SK-MEL-5 (cell line): ENCODE data around the gene ZNF222. TPM values are rescaled to one million over a fixed set of nuclear protein-coding genes. Genes with fewer than 3 reads are reported as not detected.

Experiments
- DNase-seq: peaks from one replicate; pipeline ENCODE4 v3.0.0-alpha.2; 2016; ENCODE audit warnings: low read depth, low spot score
- in situ Hi-C: cut with HindIII; loops from 2 replicates; pipeline ENCODE4 v1.10.0; 2016; ENCODE audit warnings: low sequenced_read_pairs, high pct_unique_total_duplicates, low pct_unique_long_range_greater_than_20kb
- small RNA-seq, 2 experiments: library from RNA; depleted of rRNA; stranded (forward); fragments of <200 nt; gene quantifications; one replicate each; pipeline ENCODE3, GENCODE V24; 2014
- total RNA-seq: library from RNA; depleted of rRNA; stranded (reverse); fragments of >200 nt; shearing (Covaris generic); gene quantifications from 2 replicates; pipeline ENCODE4 v1.2.3, GENCODE V29; 2014; rRNA removed

The ZNF222 gene
- total RNA-seq, 1 experiment from 2014 or later: 5.5 TPM

DNA sequence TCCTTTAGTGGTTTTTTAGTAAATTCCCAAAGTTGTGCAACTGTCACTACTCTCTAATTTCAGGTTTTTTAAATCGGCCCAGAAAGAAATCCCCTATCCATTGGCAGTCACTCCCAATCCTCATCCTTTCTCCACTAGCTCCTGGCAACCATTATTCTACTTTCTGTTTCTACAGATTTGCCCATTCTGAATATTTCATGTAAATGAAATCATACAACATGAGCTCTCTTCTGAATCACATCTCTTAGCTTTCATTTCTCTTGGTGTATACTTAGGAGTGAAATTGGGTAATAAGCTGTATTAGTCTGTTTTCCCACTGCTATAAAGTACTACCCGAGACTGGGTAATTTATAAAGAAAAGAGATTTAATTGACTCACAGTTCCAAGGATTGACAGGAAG is 17.0 kb downstream of the ZNF222 start:
- DNase-seq: no peak
- in situ Hi-C loops: no loop called here

DNA sequence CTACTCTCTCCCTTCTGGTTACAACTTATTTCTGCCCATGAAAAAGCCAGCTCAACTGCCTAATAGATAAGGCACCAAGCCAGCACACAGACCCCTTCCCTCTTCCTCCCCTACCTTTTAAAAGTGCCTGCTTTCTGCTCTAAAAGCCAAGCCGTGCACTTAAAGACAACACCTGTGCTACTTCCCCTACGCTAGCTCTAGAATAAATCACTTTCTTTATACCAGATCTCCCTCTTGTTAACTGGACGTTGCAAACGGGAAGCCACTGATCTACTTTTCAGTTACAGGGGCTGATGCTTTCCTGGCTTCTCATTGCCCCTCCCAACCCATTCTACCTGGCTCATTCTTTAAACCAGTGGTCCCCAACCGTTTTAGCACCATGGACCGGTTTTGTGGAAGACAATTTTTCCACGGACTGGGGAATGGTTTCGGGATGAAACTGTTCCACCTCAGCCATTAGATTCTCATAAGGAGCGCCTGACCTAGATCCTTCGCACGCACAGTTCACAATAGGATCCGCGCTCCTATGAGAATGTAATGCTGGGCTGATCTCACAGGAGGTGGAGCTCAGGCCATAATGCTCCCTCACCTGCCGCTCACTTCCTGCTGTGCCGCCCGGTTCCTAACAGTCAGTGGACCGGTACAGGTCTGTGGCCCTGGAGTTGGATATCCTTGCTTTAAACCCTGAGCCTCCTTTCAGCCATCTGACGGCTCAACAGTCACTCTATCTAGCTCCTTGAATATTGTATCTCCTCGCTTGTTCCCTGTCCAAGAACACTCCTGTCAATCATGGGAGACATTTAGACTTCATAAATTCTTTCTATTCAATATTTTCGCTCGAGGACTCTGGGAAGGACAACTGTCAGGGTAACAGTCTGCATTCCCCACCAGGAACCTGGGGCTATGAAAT is 25.8 kb downstream of the ZNF222 start:
- in situ Hi-C loops: no loop called here
- DNase-seq: no peak

DNA sequence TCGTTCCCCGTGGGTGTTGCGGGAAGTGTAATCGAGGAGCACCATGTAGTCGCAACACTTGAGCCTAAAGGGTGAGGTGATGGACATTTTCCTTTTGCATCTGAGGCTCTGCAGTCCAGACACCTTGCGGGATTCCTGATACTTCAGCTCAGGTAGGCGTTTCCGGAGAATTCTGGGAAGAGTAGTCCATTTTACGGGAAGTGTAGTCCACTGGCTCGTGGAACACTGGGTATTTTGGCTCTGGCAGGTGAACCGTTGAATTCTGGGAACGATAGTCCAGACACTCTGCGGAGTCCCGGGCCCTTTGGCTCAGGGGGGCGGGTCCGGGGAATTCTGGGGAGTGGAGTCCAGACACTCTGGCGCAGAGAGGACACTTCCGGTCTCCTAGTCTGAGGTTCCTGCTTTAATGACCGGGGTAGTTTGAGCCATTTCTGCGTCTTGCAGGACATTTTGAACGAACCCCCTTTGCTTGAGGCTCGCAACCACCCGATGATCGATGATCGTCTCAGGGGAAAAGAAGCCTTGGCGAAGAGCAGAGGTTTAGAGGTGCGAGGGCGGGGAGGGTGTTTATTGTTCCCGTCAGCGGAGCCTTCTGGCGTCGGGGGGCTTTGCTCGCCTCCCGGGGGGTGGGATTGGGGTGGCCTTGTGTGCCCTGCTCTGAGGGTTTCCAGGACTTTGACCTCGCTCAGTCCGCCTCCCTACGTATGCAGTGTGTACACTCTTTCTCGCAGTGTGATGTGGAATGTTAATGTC is 26.6 kb downstream of the ZNF222 start, which contains the start of gene ZNF223:
TSS of gene ZNF223 (plus strand) at position 387 of the 753 bp plus-strand sequence. CDS start 3,141 bp downstream, outside the sequence.
- peak; percentile 93 for DNase-seq
- in situ Hi-C loops: no loop called here

DNA sequence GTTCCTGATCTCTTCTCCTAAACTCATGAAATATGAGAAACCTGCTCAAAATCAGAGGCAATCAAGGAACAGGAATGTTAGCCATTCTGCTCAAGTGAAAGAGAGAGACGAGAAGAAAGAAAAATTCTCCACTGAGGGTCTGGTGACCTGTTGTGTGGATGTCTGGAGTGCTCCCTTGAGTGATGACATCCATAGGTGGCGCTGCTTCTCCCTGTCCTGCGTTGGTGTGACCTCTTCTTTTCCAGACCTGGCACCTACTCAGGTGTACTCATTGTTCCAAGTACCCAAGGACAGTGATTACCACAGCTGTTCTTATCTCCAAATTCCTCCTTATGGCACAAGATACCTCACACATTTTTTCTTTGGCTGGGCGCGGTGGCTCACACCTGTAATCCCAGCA is 30.7 kb downstream of the ZNF222 start:
- in situ Hi-C loops: no loop called here

DNA sequence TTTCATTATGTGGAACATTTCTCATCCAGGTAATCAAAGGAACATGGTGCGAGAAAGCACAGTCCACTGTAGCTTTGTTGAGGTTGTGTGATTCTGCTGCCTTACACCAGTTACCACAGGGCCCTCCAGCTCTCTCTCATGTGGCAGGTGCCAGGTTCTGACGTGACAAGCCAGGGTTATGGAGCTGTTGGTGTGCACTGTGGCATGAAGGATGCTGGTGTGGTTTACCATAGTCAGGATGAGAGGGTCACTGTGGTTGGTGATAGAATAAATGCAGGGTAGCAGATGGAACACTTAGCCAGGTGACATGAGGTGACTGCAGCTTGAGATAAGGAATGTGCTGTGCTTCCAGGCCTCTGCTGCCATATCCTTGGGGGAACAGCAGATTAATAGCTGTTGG is 34.0 kb downstream of the ZNF222 start:
- no peak for DNase-seq
- in situ Hi-C loops: no loop called here

More for the DNA sequence above, 30.7 kb downstream of the ZNF222 start:
- no peak for DNase-seq

DNA sequence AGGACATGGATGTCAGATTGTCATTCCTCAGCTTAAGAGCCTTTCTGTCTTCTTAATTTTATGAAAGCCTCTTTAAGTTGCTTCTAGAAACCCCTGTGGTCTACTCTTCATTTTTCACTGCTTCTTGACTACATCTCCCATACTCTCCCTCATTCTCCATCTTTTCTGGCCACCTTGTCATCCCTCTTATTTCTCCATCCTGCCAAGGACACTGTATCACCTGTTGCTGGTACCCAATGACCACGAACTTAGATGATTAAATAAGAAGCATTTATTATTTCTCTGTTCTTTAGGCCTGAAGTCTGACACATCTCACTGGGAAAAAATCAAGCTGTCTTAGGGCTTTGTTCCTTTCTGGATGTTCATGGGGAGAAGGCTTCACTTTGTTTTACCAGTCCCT is 35.9 kb downstream of the ZNF222 start:
- no peak for DNase-seq
- in situ Hi-C loops: no loop called here

DNA sequence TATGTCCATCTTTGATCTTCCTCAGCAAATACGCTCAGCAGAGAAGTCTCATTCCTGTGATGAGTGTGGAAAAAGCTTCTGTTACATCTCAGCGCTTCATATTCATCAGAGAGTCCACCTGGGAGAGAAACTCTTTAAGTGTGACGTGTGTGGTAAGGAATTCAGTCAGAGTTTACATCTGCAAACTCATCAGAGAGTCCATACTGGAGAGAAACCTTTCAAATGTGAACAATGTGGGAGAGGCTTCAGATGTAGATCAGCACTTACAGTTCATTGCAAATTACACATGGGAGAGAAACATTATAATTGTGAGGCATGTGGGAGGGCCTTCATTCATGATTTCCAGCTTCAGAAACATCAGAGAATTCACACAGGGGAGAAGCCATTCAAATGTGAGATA is 41.1 kb downstream of the ZNF222 start:
- in situ Hi-C loops: no loop called here
- no peak for DNase-seq

DNA sequence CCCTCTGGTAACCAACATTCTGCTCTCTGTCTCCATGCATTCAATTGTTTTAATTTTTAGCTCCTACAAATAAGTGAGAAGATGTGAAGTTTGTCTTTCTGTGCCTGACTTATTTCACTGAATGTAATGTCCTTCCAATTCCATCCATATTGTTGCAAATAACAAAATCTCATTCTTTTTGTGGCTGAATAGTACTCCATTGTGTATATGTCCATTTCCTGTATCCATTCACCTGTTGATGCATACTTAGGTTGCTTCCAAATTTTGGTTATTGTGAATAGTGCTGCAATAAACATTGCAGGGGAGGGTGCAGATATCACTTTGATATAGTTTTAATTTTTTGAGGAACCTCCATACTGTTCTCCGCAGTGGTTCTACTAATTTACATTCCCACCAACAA is 44.2 kb downstream of the ZNF222 start:
- DNase-seq: no peak
- in situ Hi-C loops: no loop called here

DNA sequence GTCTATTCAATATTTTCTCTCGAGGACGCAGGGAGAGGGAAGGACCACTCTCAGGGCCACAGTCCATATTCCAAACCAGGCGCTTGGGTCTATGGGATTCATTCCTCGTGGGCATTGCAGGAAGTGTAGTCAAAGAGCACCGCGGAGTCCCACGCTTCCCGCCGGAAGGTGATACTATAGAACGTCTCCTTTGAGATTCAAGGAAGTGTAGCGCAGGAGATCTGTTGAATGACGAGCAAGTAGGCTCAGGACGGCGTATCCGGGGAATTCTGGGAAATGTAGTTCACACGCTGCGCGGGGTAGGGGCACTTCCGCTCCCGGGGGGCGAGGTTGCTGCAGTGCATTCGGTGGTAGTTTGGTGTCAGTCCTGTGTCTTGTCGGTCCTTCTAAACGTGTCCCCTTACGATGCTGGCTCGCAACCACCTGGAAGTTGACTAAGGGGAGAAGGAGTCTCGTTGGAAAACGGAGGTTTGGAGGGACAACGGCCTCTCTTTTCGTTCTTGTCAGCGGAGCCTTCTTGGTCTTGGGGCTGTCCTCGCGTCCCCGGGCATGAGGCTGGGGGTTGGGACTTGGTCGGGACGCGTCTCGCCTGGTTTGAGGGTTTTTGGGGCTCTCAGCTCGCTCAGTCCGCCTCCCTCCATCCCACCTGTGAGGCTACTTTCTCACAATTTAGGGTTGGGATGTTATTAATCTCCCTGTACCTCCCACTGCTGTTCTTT is 46.8 kb downstream of the ZNF222 start, which contains the start of gene ZNF284:
TSS of gene ZNF284 (plus strand) at position 336 of the 719 bp plus-strand sequence. CDS start 4,231 bp downstream, outside the sequence.
- peak; percentile 90 for DNase-seq
- in situ Hi-C loops: no loop called here

DNA sequence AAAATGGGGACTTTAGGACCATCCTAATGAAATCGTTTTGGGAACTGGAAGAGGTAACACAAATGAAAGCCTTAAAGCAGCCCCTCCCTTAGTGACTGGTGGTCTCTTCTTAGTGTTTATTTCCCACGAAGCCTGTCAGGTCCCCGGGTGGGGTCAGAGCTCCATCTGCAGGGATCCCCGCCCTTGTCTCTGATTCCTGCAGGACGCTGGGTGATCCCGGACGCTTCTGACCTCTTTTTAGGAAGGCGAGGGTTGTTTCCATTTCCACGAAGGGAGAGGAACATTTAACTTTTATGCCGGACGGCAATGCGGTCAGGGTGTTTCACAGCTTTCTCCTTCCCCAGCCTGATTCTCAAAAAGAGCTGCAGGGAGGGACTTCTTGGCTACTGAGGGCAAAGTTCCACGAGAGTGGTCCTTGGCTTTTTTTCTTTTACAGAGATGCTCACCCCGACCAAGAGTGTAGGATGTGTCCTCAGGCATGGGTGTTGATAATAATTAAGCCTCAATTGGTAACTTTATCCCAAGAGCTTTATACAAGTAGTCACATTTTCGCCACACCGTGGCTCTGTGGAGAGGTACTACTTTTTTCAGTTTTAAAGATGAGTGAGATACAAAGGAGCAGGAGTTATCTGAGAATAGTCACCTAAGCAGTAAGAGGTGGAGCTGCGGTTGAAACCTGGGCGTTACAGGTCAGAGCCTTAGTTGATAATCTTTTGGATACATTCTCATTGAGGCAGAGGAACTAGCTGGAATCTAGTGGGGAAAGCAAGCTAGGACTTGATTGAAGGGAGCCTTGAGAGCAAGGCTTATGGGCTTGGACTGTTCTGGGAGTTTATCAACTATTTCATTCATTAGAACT is 47.6 kb downstream of the ZNF222 start:
- in situ Hi-C loops: no loop called here
- no peak for DNase-seq

DNA sequence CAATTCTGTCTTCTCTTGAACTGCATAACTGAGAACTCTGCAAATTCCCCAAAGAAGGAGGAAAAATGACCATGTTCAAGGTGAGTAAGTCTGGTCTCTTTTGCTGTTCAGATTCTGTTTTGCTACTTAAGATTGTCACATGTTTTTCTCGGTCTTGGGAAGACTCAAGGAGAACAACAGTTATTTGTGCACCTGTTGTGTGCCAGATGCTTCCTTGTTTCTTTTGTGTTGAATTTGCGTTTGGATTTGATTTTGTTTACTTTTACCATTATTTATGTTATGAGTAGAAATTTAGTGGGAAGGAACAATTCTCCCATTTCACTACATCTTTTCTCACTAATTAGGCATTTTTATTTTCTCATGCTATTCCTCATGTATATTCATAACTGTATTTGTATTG is 51.1 kb downstream of the ZNF222 start:
- in situ Hi-C loops: no loop called here
- no peak for DNase-seq

Small RNA genes within 50 kb of the gene (small RNA-seq; reads per million reads assigned to genes)
- gene AC006213.5: 0 reads per million in 2 experiments

Other genes starting within 250 kb of the ZNF222 start
- gene KCNN4, start 244.4 kb upstream of the ZNF222 start, total RNA-seq: 1.4 and 1.7 TPM in 2 replicates
- not detected in 2 replicates for gene LYPD5, start 222.9 kb upstream of the ZNF222 start, total RNA-seq
- gene ZNF283, start 198.1 kb upstream of the ZNF222 start, total RNA-seq: 8.7 and 11.9 TPM in 2 replicates
- 0.40 TPM in 1 of 2 replicates, not detected in the other for gene ZNF404, start 141.4 kb upstream of the ZNF222 start, total RNA-seq
- gene ZNF45, start 90.1 kb upstream of the ZNF222 start, total RNA-seq: 9.5 and 12.5 TPM in 2 replicates
- 1.6 and 3.0 TPM in 2 replicates for gene ZNF221, start 74.2 kb upstream of the ZNF222 start, total RNA-seq
- gene ZNF155, start 41.2 kb upstream of the ZNF222 start, total RNA-seq: 7.5 and 7.9 TPM in 2 replicates
- 3.3 and 6.6 TPM in 2 replicates for gene ZNF230, start 22.4 kb upstream of the ZNF222 start, total RNA-seq
- 3.7 and 3.9 TPM in 2 replicates for gene ZNF223, start 26.7 kb downstream of the ZNF222 start, total RNA-seq
- gene ZNF284, start 46.8 kb downstream of the ZNF222 start, total RNA-seq: 3.2 and 3.5 TPM in 2 replicates
- gene ZNF224, start 69.0 kb downstream of the ZNF222 start, total RNA-seq: 17.7 and 22.4 TPM in 2 replicates
- gene ZNF225, start 88.0 kb downstream of the ZNF222 start, total RNA-seq: 3.4 and 4.4 TPM in 2 replicates
- 7.0 and 7.4 TPM in 2 replicates for gene ZNF234, start 116.2 kb downstream of the ZNF222 start, total RNA-seq
- 9.5 and 21.2 TPM in 2 replicates for gene ZNF226, start 139.7 kb downstream of the ZNF222 start, total RNA-seq
- 16.2 and 16.7 TPM in 2 replicates for gene ZNF227, start 187.2 kb downstream of the ZNF222 start, total RNA-seq
- gene ZNF233, start 234.5 kb downstream of the ZNF222 start, total RNA-seq: 0.35 and 0.61 TPM in 2 replicates